HepG2 (cell line): ENCODE measurements around the gene DMXL2. TPM values are rescaled to one million over a fixed set of nuclear protein-coding genes. Genes with fewer than 3 reads are reported as not detected.
"Not testable (repeated sequence)": the region's sequence is repeated elsewhere in the genome, so short reads cannot be mapped to it uniquely, and the experiment has no call there.

Source experiments
- ATAC-seq: fragments of 200-7000 bp; cut with Tn5 transposase; 3 replicates; pipeline ENCODE4 v1.9.1; 2020; ENCODE audit warnings: mild to moderate bottlenecking, moderate library complexity
- BruUV-seq: library from RNA; stranded (reverse); fragments of 400-500 nt; replicated peaks from 2 replicates; lab custom pipeline; 2021; lab: Mats Ljungman, UMichigan
- CTCF ChIA-PET: fragments of 300-600 bp; formaldehyde crosslinking; extraction: SDS; loops from one replicate; lab custom pipeline; 2021; ENCODE audit warnings: low total read pairs, inconsistent platforms, low intra/inter-chr PET ratio; lab: Yijun Ruan, JAX
- POLR2A ChIA-PET: fragments of 350-600 bp; sonication (Branson Sonifier 250); formaldehyde crosslinking; loops from one replicate; lab custom pipeline; 2020; ENCODE audit warnings: antibody characterized with exemption, inconsistent platforms; lab: Yijun Ruan, JAX
- DNase-seq: peaks from one replicate; pipeline ENCODE4 v3.0.0-alpha.2; 2015; ENCODE audit warnings: low spot score
- FAIRE-seq: peaks from 3 replicates; lab custom pipeline; 2011; peaks lifted over from hg19 to GRCh38; lab: Jason Lieb, UNC
- H2AFZ ChIP-seq: one replicate; pipeline ENCODE4 v1.6.1; 2011; ENCODE audit warnings: low read length, inconsistent platforms
- H3K27ac ChIP-seq: fragments of 300-600 bp; 3 replicates; pipeline ENCODE4 v1.8.0; 2011; ENCODE audit warnings: mixed run types, mild to moderate bottlenecking, mixed read lengths, low read length, inconsistent platforms; ENCODE audit not compliant: insufficient read depth; ENCODE audit errors: extremely low read length
- H3K27me3 ChIP-seq, 2 experiments: fragments of 200-600 bp in 1 of 2; 2 replicates in 1 of 2; 3 replicates in 1 of 2; pipeline versions ENCODE4 v1.6.0 to v1.8.0; 2011; ENCODE audit warnings: low read length in 2 of 2, mild to moderate bottlenecking in 2 of 2, moderate library complexity in 2 of 2, inconsistent platforms in 1 of 2; ENCODE audit not compliant: insufficient read depth in 2 of 2, control insufficient read depth in 1 of 2
- H3K36me3 ChIP-seq, 2 experiments: fragments of 200-600 bp in 1 of 2; replicated peaks in 1 of 2; 2 replicates in 1 of 2; 3 replicates in 1 of 2; pipeline versions ENCODE4 v1.5.1 to v1.8.0; 2011; ENCODE audit warnings: low read length in 2 of 2, inconsistent platforms in 1 of 2; ENCODE audit not compliant: insufficient read depth in 2 of 2, control insufficient read depth in 1 of 2
- H3K4me1 ChIP-seq: 2 replicates; pipeline ENCODE4 v1.5.1; 2012; ENCODE audit warnings: low read length, inconsistent platforms; ENCODE audit not compliant: insufficient read depth
- H3K4me2 ChIP-seq: 2 replicates; pipeline ENCODE4 v1.6.0; 2011; ENCODE audit warnings: low read depth, low read length, inconsistent platforms
- H3K4me3 ChIP-seq, 3 experiments: fragments of 200-600 bp in 1 of 3; sonication (generic), shearing (Covaris generic) in 1 of 3; replicated peaks in 1 of 3; 2 replicates each; pipeline ENCODE4 v1.5.1; 2011 to 2016; ENCODE audit warnings: low read length in 3 of 3, inconsistent platforms in 2 of 3, low read depth in 2 of 3, mild to moderate bottlenecking in 2 of 3, control low read depth in 1 of 3, mixed read lengths in 1 of 3; ENCODE audit not compliant: insufficient read depth in 1 of 3
- H3K79me2 ChIP-seq: one replicate; pipeline ENCODE4 v1.6.1; 2011; ENCODE audit warnings: low read length, inconsistent platforms; ENCODE audit not compliant: insufficient read depth
- H3K9ac ChIP-seq: 2 replicates; pipeline ENCODE4 v1.6.0; 2011; ENCODE audit warnings: mild to moderate bottlenecking, low read depth, low read length, inconsistent platforms; ENCODE audit not compliant: insufficient read depth
- H3K9me3 ChIP-seq: 2 replicates; pipeline ENCODE4 v1.5.1; 2012; ENCODE audit warnings: mild to moderate bottlenecking, low read length
- H4K20me1 ChIP-seq: 2 replicates; pipeline ENCODE4 v1.6.0; 2011; ENCODE audit warnings: inconsistent platforms, mild to moderate bottlenecking, low read length, moderate library complexity; ENCODE audit not compliant: insufficient read depth
- ADNP ChIP-seq: sonication (generic); formaldehyde crosslinking; IDR thresholded peaks from 2 replicates; pipeline ENCODE4 v1.4.0; 2020; ENCODE audit warnings: missing genetic modification reagents
- IRF2 ChIP-seq: IDR thresholded peaks from 2 replicates; pipeline ENCODE4 v1.6.1; 2018; ENCODE audit warnings: missing genetic modification reagents, missing compliant biosample characterization
- MYC ChIP-seq: sonication (generic); formaldehyde crosslinking; IDR thresholded peaks from 2 replicates; pipeline ENCODE4 v1.9.0; 2021; ENCODE audit warnings: missing genetic modification reagents, borderline replicate concordance
- NFYB ChIP-seq: sonication (generic); formaldehyde crosslinking; IDR thresholded peaks from 2 replicates; pipeline ENCODE4 v1.4.0; 2020; ENCODE audit warnings: missing genetic modification reagents
- ZNF10 ChIP-seq: sonication (generic); formaldehyde crosslinking; IDR thresholded peaks from 2 replicates; pipeline ENCODE4 v1.4.0; 2020; ENCODE audit warnings: mild to moderate bottlenecking, low read depth, missing genetic modification reagents, borderline replicate concordance
- ZNF564 ChIP-seq: sonication (generic); formaldehyde crosslinking; IDR thresholded peaks from 2 replicates; pipeline ENCODE4 v1.8.1; 2023; ENCODE audit warnings: mild to moderate bottlenecking, missing genetic modification reagents
- ZNF607 ChIP-seq: sonication (generic); formaldehyde crosslinking; IDR thresholded peaks from 2 replicates; pipeline ENCODE4 v1.5.1; 2020; ENCODE audit warnings: missing genetic modification reagents, mild to moderate bottlenecking, borderline replicate concordance
- WGBS: methylation state at CpG from one replicate; pipeline ENCODE4 v1.1.6; 2017; ENCODE audit warnings: low lambda C conversion rate; 5-methylcytosine and 5-hydroxymethylcytosine counted together
- in situ Hi-C: cut with HindIII; loops from 2 replicates; pipeline ENCODE4 v1.10.0; 2017; ENCODE audit warnings: low pct_unique_long_range_greater_than_20kb; ENCODE audit not compliant: extremely low pct_ligation_motif_present
- intact Hi-C: fragments of 100-400 bp; cut with micrococcal nuclease; formaldehyde crosslinking; loops from one replicate; pipeline ENCODE4 v1.10.0; 2022; ENCODE audit not compliant: unreplicated experiment
- polyA plus RNA-seq, 8 experiments: library from polyadenylated mRNA; depleted of rRNA in 3 of 8; stranded (reverse) in 7 of 8; unstranded in 1 of 8; fragments of >200 nt; fragmentation: Illumina TruSeq in 4 of 8; extraction: Trizol in 4 of 8; gene quantifications; 2 replicates each; pipeline versions ENCODE4 v1.2.1 to v1.2.3, GENCODE V29; 2011 to 2016; ENCODE audit warnings: low read depth in 4 of 8, missing spikeins in 1 of 8, mixed read lengths in 1 of 8; ENCODE audit not compliant: insufficient read depth in 1 of 8
- total RNA-seq, 5 experiments: library from RNA; depleted of rRNA; stranded (reverse); fragments of >200 nt; fragmentation: Illumina TruSeq; extraction: Trizol; gene quantifications; 2 replicates each; pipeline ENCODE4 v1.2.3, GENCODE V29; 2016; ENCODE audit warnings: low read depth in 1 of 5
- TF ChIP-seq, protein P1 (sequence below): sonication (generic); formaldehyde crosslinking; IDR thresholded peaks from 2 replicates; pipeline ENCODE4 v1.4.0; 2020; ENCODE audit warnings: missing genetic modification reagents, borderline replicate concordance
- TF ChIP-seq, protein P2 (sequence below): sonication (generic); IDR thresholded peaks from 2 replicates; pipeline ENCODE4 v1.6.1; 2016; ENCODE audit warnings: low read depth, borderline replicate concordance
- TF ChIP-seq, protein P3 (sequence below): sonication (generic); formaldehyde crosslinking; IDR thresholded peaks from 2 replicates; pipeline ENCODE4 v1.4.0; 2020; ENCODE audit warnings: mild to moderate bottlenecking, missing genetic modification reagents

Gene DMXL2
- total and polyA plus RNA-seq, 2 of the 13 experiments (the other 11 are each of a cell fraction or from before 2014, with no cell fraction given), result 11.6 to 15.3 TPM

DNA sequence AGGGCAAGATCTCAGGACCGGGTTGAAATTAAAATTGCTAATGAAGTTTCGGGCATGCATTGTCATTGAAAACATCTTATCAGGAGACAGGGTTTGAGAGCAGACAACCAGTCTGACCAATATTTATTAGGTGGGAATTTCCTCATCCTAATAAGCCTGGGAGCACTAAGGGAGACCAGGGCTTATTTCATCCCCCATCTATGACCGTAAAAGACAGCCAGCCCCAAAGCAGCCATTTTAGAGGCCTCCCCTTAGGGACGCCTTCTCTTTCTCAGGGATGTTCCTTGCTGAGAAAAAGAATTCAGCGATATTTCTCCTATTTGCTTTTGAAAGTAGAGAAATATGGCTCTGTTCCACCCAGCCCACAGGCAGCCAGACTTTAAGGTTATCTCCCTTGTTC lies 9.9 kb downstream of the DMXL2 start:
- H3K4me2 ChIP-seq, intact Hi-C loops, H3K36me3 ChIP-seq, CTCF ChIA-PET, H3K4me1 ChIP-seq, H3K27ac ChIP-seq, FAIRE-seq, H4K20me1 ChIP-seq, H2AFZ ChIP-seq, BruUV-seq, H3K27me3 ChIP-seq, H3K4me3 ChIP-seq, H3K9ac ChIP-seq, in situ Hi-C loops, H3K9me3 ChIP-seq, H3K79me2 ChIP-seq, ATAC-seq, DNase-seq, POLR2A ChIA-PET: not testable (repeated sequence)
- WGBS, result 95% methylated on average over 5 of the region's 5 CpGs

DNA sequence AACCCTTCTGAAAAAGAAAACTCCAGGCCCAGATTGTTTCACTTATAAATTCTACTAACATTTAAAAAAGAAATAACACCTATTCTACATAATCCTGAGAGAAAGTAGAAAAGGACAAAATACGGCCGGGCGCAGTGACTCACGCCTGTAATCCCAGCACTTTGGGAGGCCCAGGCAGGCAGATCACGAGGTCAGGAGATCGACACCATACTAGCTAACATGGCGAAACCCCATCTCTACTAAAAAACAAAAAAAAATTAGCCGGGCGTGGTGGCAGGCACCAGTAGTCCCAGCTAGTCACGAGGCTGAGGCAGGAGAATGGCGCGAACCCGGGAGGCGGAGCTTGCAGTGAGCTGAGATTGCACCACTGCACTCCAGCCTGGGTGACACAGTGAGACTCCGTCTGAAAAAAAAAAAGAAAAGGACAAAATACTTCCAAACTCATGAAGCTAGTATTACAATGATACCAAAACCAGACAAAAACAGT lies 19.1 kb downstream of the DMXL2 start:
- H3K9me3 ChIP-seq, POLR2A ChIA-PET, intact Hi-C loops, H3K4me2 ChIP-seq, H3K9ac ChIP-seq, in situ Hi-C loops, H2AFZ ChIP-seq, DNase-seq, H3K27ac ChIP-seq, H3K4me3 ChIP-seq, H3K79me2 ChIP-seq, H3K27me3 ChIP-seq, CTCF ChIA-PET, ATAC-seq, BruUV-seq, H4K20me1 ChIP-seq, H3K36me3 ChIP-seq, FAIRE-seq, H3K4me1 ChIP-seq: not testable (repeated sequence)
- 96% methylated on average over 15 of the region's 15 CpGs for whole genome bisulfite sequencing

DNA sequence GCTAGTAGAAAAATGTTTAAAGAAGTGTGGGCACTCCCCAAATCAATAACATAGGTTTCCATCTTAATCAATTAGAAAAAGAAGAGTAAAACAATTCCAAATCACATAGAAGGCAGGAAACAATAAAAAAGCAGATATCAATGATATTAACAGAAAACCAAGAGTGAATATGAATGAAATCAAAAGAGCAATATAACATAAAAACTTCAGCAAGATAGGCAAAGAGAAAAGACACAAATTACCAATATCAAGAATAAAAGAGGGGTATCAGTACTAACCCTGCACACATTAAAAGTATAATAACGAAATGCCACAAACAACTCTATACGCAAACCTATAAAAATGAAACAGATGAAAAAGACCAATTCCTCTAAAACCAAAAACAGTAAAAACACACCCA lies 19.6 kb downstream of the DMXL2 start:
- POLR2A ChIA-PET, result no interaction called here
- H3K4me3 ChIP-seq, result no peak overlapping the region
- H3K27me3 ChIP-seq, result no peaks in the 10 kb centered on the region
- DNase-seq (no peak), FAIRE-seq (no peak), ATAC-seq (no peak)
- 96% methylated on average over 2 of the region's 2 CpGs for WGBS
- no peaks in the 10 kb centered on the region for H4K20me1 ChIP-seq
- no peaks in the 10 kb centered on the region for H3K4me1 ChIP-seq
- H2AFZ ChIP-seq, result no peak overlapping the region
- no peak overlapping the region for H3K9ac ChIP-seq
- H3K79me2 ChIP-seq, result no peaks in the 10 kb centered on the region
- no TSS peak for BruUV-seq
- no peaks in the 10 kb centered on the region for H3K36me3 ChIP-seq
- CTCF ChIA-PET, result no interaction called here
- H3K9me3 ChIP-seq, result no peaks in the 10 kb centered on the region
- H3K27ac ChIP-seq, result no peak overlapping the region
- intact Hi-C loops, result no loop called here
- H3K4me2 ChIP-seq, result no peak overlapping the region
- in situ Hi-C loops, result no loop called here
- TF ChIP-seq NFYB (CRISPR knock-in tag) (no peak), ZNF607 (no peak), IRF2 (CRISPR knock-in tag) (no peak), MYC (CRISPR knock-in tag) (no peak), ZNF564 (CRISPR knock-in tag) (no peak), ADNP (no peak), ZNF10 (no peak)
- TF ChIP-seq, protein P1, sequence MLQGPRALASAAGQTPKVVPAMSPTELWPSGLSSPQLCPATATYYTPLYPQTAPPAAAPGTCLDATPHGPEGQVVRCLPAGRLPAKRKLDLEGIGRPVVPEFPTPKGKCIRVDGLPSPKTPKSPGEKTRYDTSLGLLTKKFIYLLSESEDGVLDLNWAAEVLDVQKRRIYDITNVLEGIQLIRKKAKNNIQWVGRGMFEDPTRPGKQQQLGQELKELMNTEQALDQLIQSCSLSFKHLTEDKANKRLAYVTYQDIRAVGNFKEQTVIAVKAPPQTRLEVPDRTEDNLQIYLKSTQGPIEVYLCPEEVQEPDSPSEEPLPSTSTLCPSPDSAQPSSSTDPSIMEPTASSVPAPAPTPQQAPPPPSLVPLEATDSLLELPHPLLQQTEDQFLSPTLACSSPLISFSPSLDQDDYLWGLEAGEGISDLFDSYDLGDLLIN (CRISPR knock-in tag), result no peak
- TF ChIP-seq, protein P2, sequence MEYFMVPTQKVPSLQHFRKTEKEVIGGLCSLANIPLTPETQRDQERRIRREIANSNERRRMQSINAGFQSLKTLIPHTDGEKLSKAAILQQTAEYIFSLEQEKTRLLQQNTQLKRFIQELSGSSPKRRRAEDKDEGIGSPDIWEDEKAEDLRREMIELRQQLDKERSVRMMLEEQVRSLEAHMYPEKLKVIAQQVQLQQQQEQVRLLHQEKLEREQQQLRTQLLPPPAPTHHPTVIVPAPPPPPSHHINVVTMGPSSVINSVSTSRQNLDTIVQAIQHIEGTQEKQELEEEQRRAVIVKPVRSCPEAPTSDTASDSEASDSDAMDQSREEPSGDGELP, result no peak
- TF ChIP-seq, protein P3, sequence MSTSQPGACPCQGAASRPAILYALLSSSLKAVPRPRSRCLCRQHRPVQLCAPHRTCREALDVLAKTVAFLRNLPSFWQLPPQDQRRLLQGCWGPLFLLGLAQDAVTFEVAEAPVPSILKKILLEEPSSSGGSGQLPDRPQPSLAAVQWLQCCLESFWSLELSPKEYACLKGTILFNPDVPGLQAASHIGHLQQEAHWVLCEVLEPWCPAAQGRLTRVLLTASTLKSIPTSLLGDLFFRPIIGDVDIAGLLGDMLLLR (CRISPR knock-in tag), result no peak
